OCI-LY1 (cell line): Measurements from ENCODE around the gene RTKN2.

Source experiments
- CTCF ChIP-seq: fragments of 200-600 bp; sonication (generic), shearing (Covaris generic); IDR thresholded peaks from 2 replicates; pipeline ENCODE4 v1.5.1; 2017; ENCODE audit warnings: mild to moderate bottlenecking, antibody characterized with exemption, low read length, moderate library complexity, mixed read lengths
- EZH2 ChIP-seq: fragments of 200-600 bp; sonication (generic), shearing (Covaris generic); IDR thresholded peaks from 2 replicates; pipeline ENCODE4 v1.8.0; 2017; ENCODE audit warnings: borderline replicate concordance, mixed run types, mild to moderate bottlenecking, antibody characterized with exemption, low read length, moderate library complexity, mixed read lengths

- TF ChIP-seq CTCF (no peak), EZH2 (no peak)
These were observed 85.2 kb downstream of the RTKN2 start for GRCh38 chr10:62183442-62183841.
